ENCODE data around the gene GAD1. TPM values are rescaled to one million over a fixed set of nuclear protein-coding genes. Genes with fewer than 3 reads are reported as not detected.

The GAD1 gene
- total RNA-seq, 1 experiment from 2014 or later, result 2.5 TPM

DNA sequence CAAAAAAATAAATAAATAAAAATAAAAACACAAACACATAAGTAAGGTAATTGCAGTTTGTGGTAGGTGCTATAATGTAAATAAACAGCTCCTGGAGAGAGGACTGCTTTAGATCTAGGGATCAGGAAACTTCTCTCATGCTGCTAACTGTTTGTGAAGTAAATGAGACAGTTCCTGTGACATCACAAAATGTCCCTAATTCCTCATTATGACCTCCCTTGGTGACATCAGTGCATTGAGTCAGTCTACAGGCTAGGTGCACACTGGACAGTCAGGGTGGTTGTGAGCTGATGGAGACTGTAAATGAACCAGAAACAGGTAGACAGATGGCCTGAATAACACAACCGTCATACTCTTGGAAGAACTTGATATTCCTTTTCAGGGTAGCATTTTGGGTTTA, 33.1 kb upstream of the GAD1 start:
- no peak for TF ChIP-seq MYBL2 (CRISPR knock-in tag; IDR thresholded peaks at IDR 0.05)
- no peak for TF ChIP-seq SMAD3 (CRISPR knock-in tag; IDR thresholded peaks at IDR 0.05; ENCODE audit: borderline replicate concordance)
- no peak for TF ChIP-seq ZNF671 (CRISPR knock-in tag; IDR thresholded peaks at IDR 0.05)
- no peak for TF ChIP-seq USF1 (CRISPR knock-in tag; IDR thresholded peaks at IDR 0.05)
- TF ChIP-seq RORB (CRISPR knock-in tag; IDR thresholded peaks at IDR 0.05), result no peak
- no peak for TF ChIP-seq ZNF263 (CRISPR knock-in tag; IDR thresholded peaks at IDR 0.05; ENCODE audit: low read depth)
- no peak for TF ChIP-seq TP53 (CRISPR knock-in tag; IDR thresholded peaks at IDR 0.05)
- no peak for TF ChIP-seq GTF2I (CRISPR knock-in tag; conservative IDR thresholded peaks at IDR 0.05)
- no peak for TF ChIP-seq ZNF219 (CRISPR knock-in tag; IDR thresholded peaks at IDR 0.05; ENCODE audit: borderline replicate concordance)
- TF ChIP-seq SP1 (CRISPR knock-in tag; conservative IDR thresholded peaks at IDR 0.05), result no peak
- TF ChIP-seq JUN (CRISPR knock-in tag; IDR thresholded peaks at IDR 0.05), result no peak
- TF ChIP-seq NFATC4 (CRISPR knock-in tag; IDR thresholded peaks at IDR 0.05), result no peak
- TF ChIP-seq, protein P1, sequence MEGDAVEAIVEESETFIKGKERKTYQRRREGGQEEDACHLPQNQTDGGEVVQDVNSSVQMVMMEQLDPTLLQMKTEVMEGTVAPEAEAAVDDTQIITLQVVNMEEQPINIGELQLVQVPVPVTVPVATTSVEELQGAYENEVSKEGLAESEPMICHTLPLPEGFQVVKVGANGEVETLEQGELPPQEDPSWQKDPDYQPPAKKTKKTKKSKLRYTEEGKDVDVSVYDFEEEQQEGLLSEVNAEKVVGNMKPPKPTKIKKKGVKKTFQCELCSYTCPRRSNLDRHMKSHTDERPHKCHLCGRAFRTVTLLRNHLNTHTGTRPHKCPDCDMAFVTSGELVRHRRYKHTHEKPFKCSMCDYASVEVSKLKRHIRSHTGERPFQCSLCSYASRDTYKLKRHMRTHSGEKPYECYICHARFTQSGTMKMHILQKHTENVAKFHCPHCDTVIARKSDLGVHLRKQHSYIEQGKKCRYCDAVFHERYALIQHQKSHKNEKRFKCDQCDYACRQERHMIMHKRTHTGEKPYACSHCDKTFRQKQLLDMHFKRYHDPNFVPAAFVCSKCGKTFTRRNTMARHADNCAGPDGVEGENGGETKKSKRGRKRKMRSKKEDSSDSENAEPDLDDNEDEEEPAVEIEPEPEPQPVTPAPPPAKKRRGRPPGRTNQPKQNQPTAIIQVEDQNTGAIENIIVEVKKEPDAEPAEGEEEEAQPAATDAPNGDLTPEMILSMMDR (IDR thresholded peaks at IDR 0.05), result no peak
- TF ChIP-seq NR3C1 (CRISPR knock-in tag; conservative IDR thresholded peaks at IDR 0.05; ENCODE audit: low read depth), result no peak
- TF ChIP-seq OVOL2 (CRISPR knock-in tag; IDR thresholded peaks at IDR 0.05; ENCODE audit: borderline replicate concordance), result no peak
- no peak for TF ChIP-seq PREB (CRISPR knock-in tag; IDR thresholded peaks at IDR 0.05; ENCODE audit: borderline replicate concordance)
- TF ChIP-seq, protein P2, sequence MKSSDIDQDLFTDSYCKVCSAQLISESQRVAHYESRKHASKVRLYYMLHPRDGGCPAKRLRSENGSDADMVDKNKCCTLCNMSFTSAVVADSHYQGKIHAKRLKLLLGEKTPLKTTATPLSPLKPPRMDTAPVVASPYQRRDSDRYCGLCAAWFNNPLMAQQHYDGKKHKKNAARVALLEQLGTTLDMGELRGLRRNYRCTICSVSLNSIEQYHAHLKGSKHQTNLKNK (CRISPR knock-in tag; IDR thresholded peaks at IDR 0.05), result no peak
- DNase-seq (ENCODE audit: low spot score), result no peak
- no peak overlapping the region for H3K27ac Mint-ChIP-seq
- ChIA-PET CTCF (no interaction called here), POLR2A (no interaction called here)
- no peaks in the 10 kb centered on the region for H3K27me3 Mint-ChIP-seq (ENCODE audit: low read depth)
- no peak for ATAC-seq
- H3K4me1 Mint-ChIP-seq, result peaks cover 4% of the 10 kb centered on the region
- H3K36me3 Mint-ChIP-seq, result no peaks in the 10 kb centered on the region
- H3K9me3 Mint-ChIP-seq, result no peaks in the 10 kb centered on the region
- H3K4me3 Mint-ChIP-seq, result no peak overlapping the region

DNA sequence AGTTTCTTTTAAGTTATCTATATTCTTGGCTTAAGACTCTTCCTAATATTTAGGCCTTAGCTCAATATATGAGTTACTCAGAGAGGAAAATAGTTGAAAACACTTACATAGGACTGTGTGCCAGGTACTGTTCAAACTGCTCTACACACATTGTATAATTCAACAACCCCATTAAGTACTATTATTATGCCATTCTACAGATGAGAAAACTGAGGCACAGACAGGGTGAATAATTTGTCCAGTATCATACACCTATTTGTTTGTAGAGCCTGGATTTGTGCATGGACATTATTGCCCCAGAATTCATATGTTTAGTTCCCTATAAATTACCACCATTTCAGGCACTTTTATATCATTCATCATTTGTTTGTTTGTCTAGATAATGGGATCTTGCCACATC, 17.7 kb upstream of the GAD1 start:
- H3K27ac Mint-ChIP-seq, result no peak overlapping the region
- ChIA-PET POLR2A (no interaction called here), CTCF (no interaction called here)
- peaks cover 3% of the 10 kb centered on the region for H3K9me3 Mint-ChIP-seq
- no peak for DNase-seq (ENCODE audit: low spot score)
- no peaks in the 10 kb centered on the region for H3K27me3 Mint-ChIP-seq (ENCODE audit: low read depth)
- H3K36me3 Mint-ChIP-seq, result no peaks in the 10 kb centered on the region
- ATAC-seq, result no peak
- H3K4me3 Mint-ChIP-seq, result no peak overlapping the region
- H3K4me1 Mint-ChIP-seq, result no peaks in the 10 kb centered on the region
- TF ChIP-seq CREB1 (CRISPR knock-in tag; IDR thresholded peaks at IDR 0.05) (no peak), ZNF416 (CRISPR knock-in tag; IDR thresholded peaks at IDR 0.05) (no peak), ZNF121 (CRISPR knock-in tag; IDR thresholded peaks at IDR 0.05) (no peak), IRF1 (CRISPR knock-in tag; IDR thresholded peaks at IDR 0.05) (no peak), FOXK1 (CRISPR knock-in tag; IDR thresholded peaks at IDR 0.05) (no peak)
- TF ChIP-seq, protein P3, sequence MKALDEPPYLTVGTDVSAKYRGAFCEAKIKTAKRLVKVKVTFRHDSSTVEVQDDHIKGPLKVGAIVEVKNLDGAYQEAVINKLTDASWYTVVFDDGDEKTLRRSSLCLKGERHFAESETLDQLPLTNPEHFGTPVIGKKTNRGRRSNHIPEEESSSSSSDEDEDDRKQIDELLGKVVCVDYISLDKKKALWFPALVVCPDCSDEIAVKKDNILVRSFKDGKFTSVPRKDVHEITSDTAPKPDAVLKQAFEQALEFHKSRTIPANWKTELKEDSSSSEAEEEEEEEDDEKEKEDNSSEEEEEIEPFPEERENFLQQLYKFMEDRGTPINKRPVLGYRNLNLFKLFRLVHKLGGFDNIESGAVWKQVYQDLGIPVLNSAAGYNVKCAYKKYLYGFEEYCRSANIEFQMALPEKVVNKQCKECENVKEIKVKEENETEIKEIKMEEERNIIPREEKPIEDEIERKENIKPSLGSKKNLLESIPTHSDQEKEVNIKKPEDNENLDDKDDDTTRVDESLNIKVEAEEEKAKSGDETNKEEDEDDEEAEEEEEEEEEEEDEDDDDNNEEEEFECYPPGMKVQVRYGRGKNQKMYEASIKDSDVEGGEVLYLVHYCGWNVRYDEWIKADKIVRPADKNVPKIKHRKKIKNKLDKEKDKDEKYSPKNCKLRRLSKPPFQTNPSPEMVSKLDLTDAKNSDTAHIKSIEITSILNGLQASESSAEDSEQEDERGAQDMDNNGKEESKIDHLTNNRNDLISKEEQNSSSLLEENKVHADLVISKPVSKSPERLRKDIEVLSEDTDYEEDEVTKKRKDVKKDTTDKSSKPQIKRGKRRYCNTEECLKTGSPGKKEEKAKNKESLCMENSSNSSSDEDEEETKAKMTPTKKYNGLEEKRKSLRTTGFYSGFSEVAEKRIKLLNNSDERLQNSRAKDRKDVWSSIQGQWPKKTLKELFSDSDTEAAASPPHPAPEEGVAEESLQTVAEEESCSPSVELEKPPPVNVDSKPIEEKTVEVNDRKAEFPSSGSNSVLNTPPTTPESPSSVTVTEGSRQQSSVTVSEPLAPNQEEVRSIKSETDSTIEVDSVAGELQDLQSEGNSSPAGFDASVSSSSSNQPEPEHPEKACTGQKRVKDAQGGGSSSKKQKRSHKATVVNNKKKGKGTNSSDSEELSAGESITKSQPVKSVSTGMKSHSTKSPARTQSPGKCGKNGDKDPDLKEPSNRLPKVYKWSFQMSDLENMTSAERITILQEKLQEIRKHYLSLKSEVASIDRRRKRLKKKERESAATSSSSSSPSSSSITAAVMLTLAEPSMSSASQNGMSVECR (CRISPR knock-in tag; IDR thresholded peaks at IDR 0.05; ENCODE audit: borderline replicate concordance), result no peak
- TF ChIP-seq, protein P4, sequence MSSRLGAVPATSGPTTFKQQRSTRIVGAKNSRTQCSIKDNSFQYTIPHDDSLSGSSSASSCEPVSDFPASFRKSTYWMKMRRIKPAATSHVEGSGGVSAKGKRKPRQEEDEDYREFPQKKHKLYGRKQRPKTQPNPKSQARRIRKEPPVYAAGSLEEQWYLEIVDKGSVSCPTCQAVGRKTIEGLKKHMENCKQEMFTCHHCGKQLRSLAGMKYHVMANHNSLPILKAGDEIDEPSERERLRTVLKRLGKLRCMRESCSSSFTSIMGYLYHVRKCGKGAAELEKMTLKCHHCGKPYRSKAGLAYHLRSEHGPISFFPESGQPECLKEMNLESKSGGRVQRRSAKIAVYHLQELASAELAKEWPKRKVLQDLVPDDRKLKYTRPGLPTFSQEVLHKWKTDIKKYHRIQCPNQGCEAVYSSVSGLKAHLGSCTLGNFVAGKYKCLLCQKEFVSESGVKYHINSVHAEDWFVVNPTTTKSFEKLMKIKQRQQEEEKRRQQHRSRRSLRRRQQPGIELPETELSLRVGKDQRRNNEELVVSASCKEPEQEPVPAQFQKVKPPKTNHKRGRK (CRISPR knock-in tag; IDR thresholded peaks at IDR 0.05; ENCODE audit: borderline replicate concordance), result no peak
- TF ChIP-seq, protein P5, sequence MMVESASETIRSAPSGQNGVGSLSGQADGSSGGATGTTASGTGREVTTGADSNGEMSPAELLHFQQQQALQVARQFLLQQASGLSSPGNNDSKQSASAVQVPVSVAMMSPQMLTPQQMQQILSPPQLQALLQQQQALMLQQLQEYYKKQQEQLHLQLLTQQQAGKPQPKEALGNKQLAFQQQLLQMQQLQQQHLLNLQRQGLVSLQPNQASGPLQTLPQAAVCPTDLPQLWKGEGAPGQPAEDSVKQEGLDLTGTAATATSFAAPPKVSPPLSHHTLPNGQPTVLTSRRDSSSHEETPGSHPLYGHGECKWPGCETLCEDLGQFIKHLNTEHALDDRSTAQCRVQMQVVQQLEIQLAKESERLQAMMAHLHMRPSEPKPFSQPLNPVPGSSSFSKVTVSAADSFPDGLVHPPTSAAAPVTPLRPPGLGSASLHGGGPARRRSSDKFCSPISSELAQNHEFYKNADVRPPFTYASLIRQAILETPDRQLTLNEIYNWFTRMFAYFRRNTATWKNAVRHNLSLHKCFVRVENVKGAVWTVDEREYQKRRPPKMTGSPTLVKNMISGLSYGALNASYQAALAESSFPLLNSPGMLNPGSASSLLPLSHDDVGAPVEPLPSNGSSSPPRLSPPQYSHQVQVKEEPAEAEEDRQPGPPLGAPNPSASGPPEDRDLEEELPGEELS (CRISPR knock-in tag; IDR thresholded peaks at IDR 0.05), result no peak

Measured in WTC11 (cell line).